Trophoblast cell (in vitro differentiated cells and primary cell): Measurements from ENCODE around the gene SH3BGRL.

ENCODE experiments used
- DNase-seq, 2 donors: peaks; one replicate each; pipeline ENCODE4 v3.0.0-alpha.2; 2016
- H2AFZ ChIP-seq: 2 replicates; pipeline ENCODE4 v1.6.1; 2013; ENCODE audit warnings: low read length, moderate library complexity, mild to moderate bottlenecking; ENCODE audit not compliant: insufficient read depth, poor library complexity
- H2AK5ac ChIP-seq: 2 replicates; pipeline ENCODE4 v1.6.1; 2013; ENCODE audit warnings: mild to moderate bottlenecking, low read length
- H2BK120ac ChIP-seq: 2 replicates; pipeline ENCODE4 v1.6.1; 2013; ENCODE audit warnings: low read length, mild to moderate bottlenecking, moderate library complexity; ENCODE audit not compliant: insufficient read depth, poor library complexity
- H2BK12ac ChIP-seq: 2 replicates; pipeline ENCODE4 v1.6.1; 2013; ENCODE audit warnings: mild to moderate bottlenecking, low read length, moderate library complexity
- H2BK5ac ChIP-seq: 2 replicates; pipeline ENCODE4 v1.6.1; 2013; ENCODE audit warnings: low read length, low read depth, moderate library complexity, mild to moderate bottlenecking; ENCODE audit not compliant: poor library complexity
- H3K14ac ChIP-seq: 2 replicates; pipeline ENCODE4 v1.6.1; 2013; ENCODE audit warnings: mild to moderate bottlenecking, low read length
- H3K18ac ChIP-seq: 2 replicates; pipeline ENCODE4 v1.6.1; 2013; ENCODE audit warnings: mild to moderate bottlenecking, low read length
- H3K23ac ChIP-seq: 2 replicates; pipeline ENCODE4 v1.6.1; 2013; ENCODE audit warnings: low read length
- H3K27ac ChIP-seq: 2 replicates; pipeline ENCODE4 v1.5.1; 2013; ENCODE audit warnings: low read depth, mild to moderate bottlenecking, inconsistent platforms, low read length, moderate library complexity
- H3K27me3 ChIP-seq: 2 replicates; pipeline ENCODE4 v1.6.1; 2013; ENCODE audit warnings: inconsistent platforms, mild to moderate bottlenecking, low read length, moderate library complexity; ENCODE audit not compliant: insufficient read depth
- H3K36me3 ChIP-seq, 2 experiments: 1 replicate in 1 of 2; 2 replicates in 1 of 2; pipeline ENCODE4 v1.6.1; 2013; ENCODE audit warnings: low read length in 2 of 2, mild to moderate bottlenecking in 2 of 2, moderate library complexity in 1 of 2; ENCODE audit not compliant: insufficient read depth in 2 of 2, control insufficient read depth in 1 of 2
- H3K4ac ChIP-seq: 2 replicates; pipeline ENCODE4 v1.6.1; 2013; ENCODE audit warnings: low read depth, mild to moderate bottlenecking, low read length, moderate library complexity
- H3K4me1 ChIP-seq, 2 experiments: 1 replicate in 1 of 2; 2 replicates in 1 of 2; pipeline ENCODE4 v1.6.1; 2013; ENCODE audit warnings: low read length in 2 of 2, mild to moderate bottlenecking in 2 of 2, moderate library complexity in 1 of 2; ENCODE audit not compliant: insufficient read depth in 2 of 2, control insufficient read depth in 1 of 2
- H3K4me2 ChIP-seq: 2 replicates; pipeline ENCODE4 v1.6.1; 2013; ENCODE audit warnings: inconsistent platforms, mild to moderate bottlenecking, low read length, moderate library complexity
- H3K4me3 ChIP-seq: 2 replicates; pipeline ENCODE4 v1.5.1; 2013; ENCODE audit warnings: mild to moderate bottlenecking, low read depth, low read length, inconsistent platforms
- H3K79me1 ChIP-seq: one replicate; pipeline ENCODE4 v1.6.1; 2013; ENCODE audit warnings: low read length
- H3K79me2 ChIP-seq: 2 replicates; pipeline ENCODE4 v1.6.1; 2013; ENCODE audit warnings: low read length, mild to moderate bottlenecking; ENCODE audit not compliant: control insufficient read depth, insufficient read depth, poor library complexity
- H3K9ac ChIP-seq: 2 replicates; pipeline ENCODE4 v1.6.1; 2013; ENCODE audit warnings: mild to moderate bottlenecking, low read length
- H3K9me3 ChIP-seq: 2 replicates; pipeline ENCODE4 v1.6.1; 2013; ENCODE audit warnings: low read depth, mild to moderate bottlenecking, control low read depth, inconsistent platforms, low read length; ENCODE audit not compliant: insufficient read depth
- H4K12ac ChIP-seq: 2 replicates; pipeline ENCODE4 v1.6.1; 2013; ENCODE audit warnings: low read depth, mild to moderate bottlenecking, low read length, moderate library complexity
- H4K8ac ChIP-seq: 2 replicates; pipeline ENCODE4 v1.6.1; 2013; ENCODE audit warnings: low read depth, mild to moderate bottlenecking, low read length, moderate library complexity
- H4K91ac ChIP-seq: one replicate; pipeline ENCODE4 v1.6.1; 2013; ENCODE audit warnings: low read depth, mild to moderate bottlenecking, low read length, moderate library complexity
- WGBS: extraction: QIAGEN DNeasy Blood & Tissue Kit; methylation state at CpG from one replicate; pipeline ENCODE4 v1.1.7; 2013; ENCODE audit warnings: missing lambda C conversion rate; ENCODE audit not compliant: insufficient read length, insufficient coverage; ENCODE audit errors: extremely low coverage; 5-methylcytosine and 5-hydroxymethylcytosine counted together

The SH3BGRL gene

DNA sequence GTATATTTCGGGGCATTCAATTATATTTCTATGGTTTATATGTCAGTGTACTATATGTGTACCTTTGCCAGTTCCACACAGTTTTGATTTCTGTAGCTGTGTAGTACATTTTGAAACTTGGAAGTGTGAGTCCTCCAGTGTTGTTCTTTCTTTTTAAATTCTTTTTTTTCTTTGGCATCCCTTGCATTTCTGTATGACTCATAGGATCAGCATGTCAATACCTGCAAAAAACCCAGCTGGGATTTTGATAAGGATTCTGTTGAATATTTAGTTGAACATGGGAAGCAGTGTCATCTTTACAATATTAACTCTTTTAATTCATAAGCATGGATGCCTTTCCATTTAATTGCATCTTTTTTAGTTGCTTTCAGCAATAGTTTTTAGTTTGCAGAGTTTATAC is 100.0 kb downstream of the SH3BGRL start:
- DNase-seq = peak in 1 of 2 donors; percentile 1
- H3K4me3 ChIP-seq = no peak overlapping the region
- no peaks in the 10 kb centered on the region for H3K4me1 ChIP-seq
- no CpG with 5 or more reads among the region's 1 CpG for WGBS
- H3K36me3 ChIP-seq = no peaks in the 10 kb centered on the region
- H2AK5ac ChIP-seq = no peak overlapping the region
- H3K4me2 ChIP-seq = no peak overlapping the region
- H3K14ac ChIP-seq = no peak overlapping the region
- H3K79me1 ChIP-seq = no peaks in the 10 kb centered on the region
- no peaks in the 10 kb centered on the region for H3K27me3 ChIP-seq
- no peak overlapping the region for H3K27ac ChIP-seq
- H2BK12ac ChIP-seq = no peak overlapping the region
- H4K8ac ChIP-seq = no peak overlapping the region
- no peak overlapping the region for H4K12ac ChIP-seq
- no peak overlapping the region for H2BK120ac ChIP-seq
- H2AFZ ChIP-seq = no peak overlapping the region
- H3K18ac ChIP-seq = no peak overlapping the region
- H4K91ac ChIP-seq = no peak overlapping the region
- no peak overlapping the region for H2BK5ac ChIP-seq
- no peak overlapping the region for H3K23ac ChIP-seq
- no peak overlapping the region for H3K4ac ChIP-seq
- no peaks in the 10 kb centered on the region for H3K79me2 ChIP-seq
- H3K9me3 ChIP-seq = no peaks in the 10 kb centered on the region
- no peak overlapping the region for H3K9ac ChIP-seq

DNA sequence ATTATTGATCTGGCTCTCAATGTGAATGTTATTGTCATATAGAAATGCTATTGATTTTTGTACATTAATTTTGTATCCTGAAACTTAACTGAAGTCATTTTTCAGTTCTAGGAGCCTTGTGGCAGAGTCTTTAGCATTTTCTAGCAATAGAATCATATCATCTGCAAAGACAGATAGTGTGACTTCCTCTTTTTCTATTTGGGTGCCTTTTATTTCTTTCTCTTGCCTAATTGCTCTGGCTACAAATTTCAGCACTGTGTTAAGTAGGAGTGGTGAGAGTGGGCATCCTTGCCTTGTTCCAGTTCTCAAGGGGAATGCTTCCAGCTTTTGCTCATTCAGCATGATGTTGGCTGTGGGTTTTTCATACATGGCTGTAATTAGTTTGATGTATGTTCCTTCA is 102.7 kb downstream of the SH3BGRL start:
- H3K36me3 ChIP-seq = no peaks in the 10 kb centered on the region
- no peaks in the 10 kb centered on the region for H3K79me1 ChIP-seq
- H2BK120ac ChIP-seq = no peak overlapping the region
- no peak overlapping the region for H3K14ac ChIP-seq
- H3K18ac ChIP-seq = no peak overlapping the region
- no peak overlapping the region for H4K12ac ChIP-seq
- H2BK5ac ChIP-seq = no peak overlapping the region
- no peak overlapping the region for H3K27ac ChIP-seq
- H3K4me3 ChIP-seq = no peak overlapping the region
- no peak overlapping the region for H4K8ac ChIP-seq
- no peak overlapping the region for H3K4me2 ChIP-seq
- no peak overlapping the region for H3K4ac ChIP-seq
- no peak overlapping the region for H2BK12ac ChIP-seq
- no peak for DNase-seq
- H2AFZ ChIP-seq = no peak overlapping the region
- no peaks in the 10 kb centered on the region for H3K79me2 ChIP-seq
- H3K9me3 ChIP-seq = no peaks in the 10 kb centered on the region
- no peaks in the 10 kb centered on the region for H3K4me1 ChIP-seq
- no peak overlapping the region for H4K91ac ChIP-seq
- H3K9ac ChIP-seq = no peak overlapping the region
- H3K23ac ChIP-seq = no peak overlapping the region
- no peaks in the 10 kb centered on the region for H3K27me3 ChIP-seq
- H2AK5ac ChIP-seq = no peak overlapping the region

DNA sequence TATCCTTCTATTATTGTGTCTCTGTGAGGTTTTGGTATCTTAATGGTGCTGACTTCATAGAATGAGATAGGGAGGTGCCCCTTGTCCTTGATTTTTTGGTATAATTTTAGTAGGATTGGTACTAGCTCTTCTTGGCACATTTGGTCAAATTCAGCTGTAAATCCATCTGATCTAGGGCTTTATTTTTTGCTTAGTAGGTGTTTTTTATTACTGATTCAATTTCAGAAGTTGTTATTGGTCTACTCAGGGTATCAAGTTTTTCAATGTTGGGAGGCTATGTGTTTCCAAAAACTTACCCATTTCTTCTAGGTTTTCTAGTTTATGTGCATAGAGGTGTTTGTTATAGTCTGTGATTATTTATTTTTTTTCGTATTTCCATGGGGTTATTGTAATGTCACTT is 103.3 kb downstream of the SH3BGRL start:
- Histone ChIP-seq H3K27ac (no peak overlapping the region), H3K9me3 (no peaks in the 10 kb centered on the region), H3K14ac (no peak overlapping the region), H3K18ac (no peak overlapping the region), H4K91ac (no peak overlapping the region), H4K8ac (no peak overlapping the region), H3K4ac (no peak overlapping the region), H4K12ac (no peak overlapping the region), H3K27me3 (no peaks in the 10 kb centered on the region), H3K4me1 (no peaks in the 10 kb centered on the region), H2BK5ac (no peak overlapping the region), H3K4me3 (no peak overlapping the region), H3K4me2 (no peak overlapping the region), H3K23ac (no peak overlapping the region), H2AK5ac (no peak overlapping the region), H3K36me3 (no peaks in the 10 kb centered on the region), H3K79me2 (no peaks in the 10 kb centered on the region), H2BK12ac (no peak overlapping the region), H2BK120ac (no peak overlapping the region), H3K79me1 (no peaks in the 10 kb centered on the region), H2AFZ (no peak overlapping the region), H3K9ac (no peak overlapping the region)
- WGBS = no CpG with 5 or more reads among the region's 1 CpG
- no peak for DNase-seq

DNA sequence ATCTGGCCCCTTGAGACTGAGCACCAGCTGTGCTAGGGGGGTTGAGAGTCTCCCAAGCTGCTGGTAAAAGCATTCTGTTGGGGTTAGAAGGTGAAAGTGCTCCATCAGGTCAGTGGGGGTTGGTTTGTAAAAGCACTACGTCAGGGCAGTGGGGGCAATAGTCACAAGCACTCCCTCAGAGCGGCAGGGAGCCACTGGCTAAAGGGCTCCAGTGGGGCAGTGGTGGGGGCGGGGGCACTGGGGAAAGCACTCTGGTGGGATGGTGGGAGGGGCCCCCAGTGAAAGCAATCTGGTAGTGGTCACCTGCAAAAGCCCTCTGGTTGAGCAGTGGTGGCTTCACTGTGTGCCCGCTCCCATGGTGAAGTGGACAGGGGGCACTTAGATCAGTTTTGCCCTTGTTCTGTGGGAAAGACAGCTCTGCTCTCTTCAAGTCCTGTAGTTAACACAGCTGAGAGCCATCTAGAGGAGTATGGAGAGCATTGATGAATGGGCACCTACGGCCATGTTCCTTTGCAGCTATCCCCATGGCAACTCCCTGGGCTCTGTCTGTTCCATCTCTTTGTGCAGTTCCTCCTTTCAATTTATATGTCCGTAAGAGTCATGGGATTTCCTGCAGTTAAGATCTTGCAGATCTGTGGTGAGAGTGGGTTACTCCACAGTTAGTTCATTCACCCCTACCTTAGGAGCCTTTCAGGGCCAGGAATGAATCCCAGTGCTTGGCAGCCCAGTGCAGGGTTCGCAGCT is 106.4 kb downstream of the SH3BGRL start:
- H4K8ac ChIP-seq = no peak overlapping the region
- H3K4me3 ChIP-seq = no peak overlapping the region

More for the DNA sequence above, 106.4 kb downstream of the SH3BGRL start:
- H2AK5ac ChIP-seq = no peak overlapping the region
- no peak overlapping the region for H3K9ac ChIP-seq
- no peak overlapping the region for H3K23ac ChIP-seq
- H3K4me2 ChIP-seq = no peak overlapping the region
- no peak overlapping the region for H2BK12ac ChIP-seq
- no peak for DNase-seq
- no peak overlapping the region for H2BK5ac ChIP-seq
- H3K79me2 ChIP-seq = no peaks in the 10 kb centered on the region
- H3K36me3 ChIP-seq = no peaks in the 10 kb centered on the region
- H2BK120ac ChIP-seq = no peak overlapping the region
- no CpG with 5 or more reads among the region's 7 CpGs for WGBS
- H3K4ac ChIP-seq = no peak overlapping the region
- H4K91ac ChIP-seq = no peak overlapping the region
- H2AFZ ChIP-seq = no peak overlapping the region
- H3K79me1 ChIP-seq = no peaks in the 10 kb centered on the region
- no peaks in the 10 kb centered on the region for H3K4me1 ChIP-seq
- H3K9me3 ChIP-seq = no peaks in the 10 kb centered on the region
- H4K12ac ChIP-seq = no peak overlapping the region
- no peak overlapping the region for H3K14ac ChIP-seq
- no peak overlapping the region for H3K27ac ChIP-seq
- H3K18ac ChIP-seq = no peak overlapping the region
- no peaks in the 10 kb centered on the region for H3K27me3 ChIP-seq
